Measurements from ENCODE around the gene PRKCB.
"Not testable (repeated sequence)": the region's sequence is repeated elsewhere in the genome, so short reads cannot be mapped to it uniquely, and the experiment has no call there.

GRCh38 chr16:24238846-24239245, 403.1 kb downstream of the PRKCB start:
- TF ChIP-seq POLR2A, CTCF (IDR thresholded peaks at IDR 0.05): not testable (repeated sequence)
